H1 (cell line): ENCODE data around the gene BIK. TPM values are rescaled to one million over a fixed set of nuclear protein-coding genes. Genes with fewer than 3 reads are reported as not detected.

Source experiments
- CTCF ChIA-PET: fragments of 300-600 bp; sonication (Branson Sonifier 250); formaldehyde crosslinking; loops from one replicate; lab custom pipeline; 2021; ENCODE audit not compliant: partially characterized antibody; lab: Charles Lee
- POLR2A ChIA-PET: fragments of 300-600 bp; sonication (Branson Sonifier 250); formaldehyde crosslinking; loops from one replicate; lab custom pipeline; 2021; ENCODE audit warnings: inconsistent platforms; ENCODE audit not compliant: partially characterized antibody; lab: Charles Lee
- DNase-seq, 2 experiments: peaks; one replicate each; pipeline versions ENCODE4 v3.0.0 to v3.0.0-alpha.2; 2010 to 2022; ENCODE audit warnings: low spot score in 2 of 2, low read depth in 1 of 2, mixed read lengths in 1 of 2
- FAIRE-seq: peaks from 2 replicates; lab custom pipeline; 2011; peaks lifted over from hg19 to GRCh38; lab: Jason Lieb, UNC
- H2AFZ ChIP-seq: 2 replicates; pipeline ENCODE4 v1.8.1; 2012; ENCODE audit warnings: low read length, inconsistent platforms
- H2AK5ac ChIP-seq: 2 replicates; pipeline ENCODE4 v1.6.1; 2013; ENCODE audit warnings: low read depth, low read length
- H2BK120ac ChIP-seq: replicated peaks from 2 replicates; pipeline ENCODE3; 2013; ENCODE audit warnings: low read depth, low read length, inconsistent platforms
- H2BK12ac ChIP-seq: 2 replicates; pipeline ENCODE4 v1.6.1; 2013; ENCODE audit warnings: low read depth, low read length
- H2BK15ac ChIP-seq: 2 replicates; pipeline ENCODE4 v1.6.1; 2013; ENCODE audit warnings: low read length
- H2BK20ac ChIP-seq: 2 replicates; pipeline ENCODE4 v1.6.1; 2013; ENCODE audit warnings: low read length
- H2BK5ac ChIP-seq: 2 replicates; pipeline ENCODE4 v1.6.1; 2013; ENCODE audit warnings: low read depth, low read length
- H3K14ac ChIP-seq: 2 replicates; pipeline ENCODE4 v1.6.1; 2013; ENCODE audit warnings: inconsistent platforms; ENCODE audit not compliant: insufficient read length
- H3K18ac ChIP-seq: 2 replicates; pipeline ENCODE4 v1.6.1; 2013; ENCODE audit warnings: low read length; ENCODE audit errors: extremely low read depth
- H3K23ac ChIP-seq: 2 replicates; pipeline ENCODE4 v1.6.1; 2013; ENCODE audit warnings: inconsistent platforms; ENCODE audit not compliant: insufficient read length
- H3K23me2 ChIP-seq: 2 replicates; pipeline ENCODE4 v1.6.1; 2013; ENCODE audit warnings: low read depth, low read length
- H3K27ac ChIP-seq: 2 replicates; pipeline ENCODE4 v1.6.1; 2011; ENCODE audit warnings: low read depth, low read length, inconsistent platforms
- H3K27me3 ChIP-seq, 4 experiments: replicated peaks in 1 of 4; 1 replicate in 1 of 4; 2 replicates in 3 of 4; pipeline versions ENCODE4 v1.6.1 to v1.8.1; 2011 to 2013; ENCODE audit warnings: low read length in 3 of 4, mild to moderate bottlenecking in 3 of 4, inconsistent platforms in 2 of 4, mixed read lengths in 2 of 4, moderate library complexity in 1 of 4; ENCODE audit not compliant: control insufficient read depth in 3 of 4, insufficient read depth in 3 of 4; ENCODE audit errors: extremely low read depth in 1 of 4
- H3K36me3 ChIP-seq, 4 experiments: 2 replicates each; pipeline versions ENCODE4 v1.6.1 to v1.8.1; 2011 to 2013; ENCODE audit warnings: mild to moderate bottlenecking in 4 of 4, low read length in 3 of 4, moderate library complexity in 2 of 4, control low read depth in 1 of 4, inconsistent platforms in 1 of 4; ENCODE audit not compliant: insufficient read depth in 4 of 4, control insufficient read depth in 2 of 4
- H3K4ac ChIP-seq: replicated peaks from 2 replicates; pipeline ENCODE3; 2013; ENCODE audit warnings: low read length, low read depth, mixed read lengths, inconsistent platforms; ENCODE audit not compliant: insufficient read length
- H3K4me1 ChIP-seq, 4 experiments: replicated peaks in 1 of 4; 1 replicate in 1 of 4; 2 replicates in 3 of 4; pipeline versions ENCODE4 v1.6.1 to v1.8.1; 2011 to 2013; ENCODE audit warnings: low read length in 3 of 4, inconsistent platforms in 2 of 4, mixed read lengths in 1 of 4; ENCODE audit not compliant: insufficient read depth in 4 of 4, control insufficient read depth in 3 of 4
- H3K4me2 ChIP-seq, 2 experiments: 2 replicates each; pipeline versions ENCODE4 v1.6.1 to v1.8.1; 2011 to 2013; ENCODE audit warnings: low read depth in 2 of 2, low read length in 2 of 2, control low read depth in 1 of 2, inconsistent platforms in 1 of 2, mild to moderate bottlenecking in 1 of 2; ENCODE audit not compliant: insufficient read depth in 1 of 2
- H3K4me3 ChIP-seq, 4 experiments: fragments of 200-600, 300-600 bp in 1 of 4; sonication (generic), shearing (Covaris generic), sonication (Bioruptor Twin) in 1 of 4; 2 replicates each; pipeline versions ENCODE4 v1.5.1 to v1.8.1; 2011 to 2016; ENCODE audit warnings: low read length in 4 of 4, low read depth in 3 of 4, control low read depth in 2 of 4, inconsistent platforms in 2 of 4, mild to moderate bottlenecking in 2 of 4, mixed read lengths in 1 of 4, moderate library complexity in 1 of 4; ENCODE audit not compliant: insufficient read depth in 2 of 4; ENCODE audit errors: extremely low read depth in 1 of 4
- H3K56ac ChIP-seq: replicated peaks from 2 replicates; pipeline ENCODE3; 2013; ENCODE audit warnings: low read depth, mild to moderate bottlenecking, mixed read lengths, low read length, inconsistent platforms; ENCODE audit not compliant: insufficient read length
- H3K79me1 ChIP-seq: 2 replicates; pipeline ENCODE4 v1.6.1; 2013; ENCODE audit warnings: low read depth, low read length, control low read depth
- H3K79me2 ChIP-seq, 2 experiments: 2 replicates each; pipeline versions ENCODE4 v1.6.1 to v1.8.1; 2012 to 2013; ENCODE audit warnings: low read length in 2 of 2, mild to moderate bottlenecking in 2 of 2, inconsistent platforms in 1 of 2; ENCODE audit not compliant: insufficient read depth in 2 of 2, control insufficient read depth in 1 of 2
- H3K9ac ChIP-seq, 4 experiments: replicated peaks in 1 of 4; 1 replicate in 1 of 4; 2 replicates in 3 of 4; pipeline versions ENCODE4 v1.6.1 to v1.8.1; 2011 to 2013; ENCODE audit warnings: low read depth in 3 of 4, low read length in 3 of 4, control low read depth in 2 of 4, mild to moderate bottlenecking in 2 of 4, moderate library complexity in 2 of 4, inconsistent platforms in 1 of 4; ENCODE audit errors: extremely low read depth in 1 of 4
- H3K9me3 ChIP-seq, 2 experiments: 2 replicates each; pipeline versions ENCODE4 v1.6.1 to v1.8.1; 2012 to 2013; ENCODE audit warnings: mild to moderate bottlenecking in 2 of 2, moderate library complexity in 2 of 2, control low read depth in 1 of 2, inconsistent platforms in 1 of 2, low read depth in 1 of 2, low read length in 1 of 2, mixed read lengths in 1 of 2; ENCODE audit not compliant: insufficient read depth in 2 of 2
- H4K20me1 ChIP-seq, 2 experiments: replicated peaks in 1 of 2; 2 replicates each; pipeline versions ENCODE3 to v1.8.1; 2011 to 2013; ENCODE audit warnings: inconsistent platforms in 2 of 2, low read length in 2 of 2, mild to moderate bottlenecking in 1 of 2; ENCODE audit not compliant: insufficient read depth in 2 of 2, control insufficient read depth in 1 of 2
- H4K5ac ChIP-seq: 2 replicates; pipeline ENCODE4 v1.6.1; 2013; ENCODE audit warnings: low read length, low read depth, mixed read lengths, inconsistent platforms; ENCODE audit not compliant: insufficient read length
- H4K8ac ChIP-seq: 2 replicates; pipeline ENCODE4 v1.8.0; 2013; ENCODE audit warnings: mild to moderate bottlenecking, moderate library complexity, low read length, inconsistent platforms; ENCODE audit not compliant: insufficient read depth; ENCODE audit errors: extremely low read depth
- H4K91ac ChIP-seq: replicated peaks from 2 replicates; pipeline ENCODE3; 2013; ENCODE audit warnings: low read length, mixed read lengths, inconsistent platforms; ENCODE audit not compliant: insufficient read length
- KDM4A ChIP-seq: IDR thresholded peaks from one replicate; pipeline ENCODE4 v1.7.1; 2012; ENCODE audit warnings: low read depth, mild to moderate bottlenecking, moderate library complexity, low read length, inconsistent platforms; ENCODE audit not compliant: severe bottlenecking
- RFX5 ChIP-seq: IDR thresholded peaks from 2 replicates; pipeline ENCODE4 v1.6.1; 2011; ENCODE audit warnings: low read depth, low read length, improper control_type of control experiment, borderline replicate concordance
- SIRT6 ChIP-seq: IDR thresholded peaks from one replicate; pipeline ENCODE4 v1.7.1; 2012; ENCODE audit warnings: low read length, inconsistent platforms
- YY1 ChIP-seq: IDR thresholded peaks from 2 replicates; pipeline ENCODE4 v1.6.1; 2011; ENCODE audit warnings: low read depth, mild to moderate bottlenecking, low read length
- WGBS, 2 experiments: shearing (Covaris generic) in 1 of 2; methylation state at CpG; one replicate each; pipeline versions ENCODE4 v1.1.6 to v1.1.7; 2013 to 2015; ENCODE audit warnings: low lambda C conversion rate in 2 of 2, mixed read lengths in 2 of 2, inconsistent platforms in 1 of 2, low coverage in 1 of 2, missing lambda C conversion rate in 1 of 2; ENCODE audit not compliant: insufficient replicate concordance in 2 of 2, insufficient coverage in 1 of 2, insufficient read length in 1 of 2; ENCODE audit errors: extremely low coverage in 1 of 2, missing lambda C conversion rate in 1 of 2; 5-methylcytosine and 5-hydroxymethylcytosine counted together
- polyA plus RNA-seq, 7 experiments: library from polyadenylated mRNA; depleted of rRNA in 3 of 7; stranded (reverse) in 5 of 7; unstranded in 2 of 7; fragments of >200 nt in 5 of 7; fragments of 200-250 nt in 2 of 7; gene quantifications; 1 replicate in 5 of 7; 2 replicates in 1 of 7; 4 replicates in 1 of 7; pipeline versions ENCODE4 v1.2.1 to v1.2.3, GENCODE V29; 2011 to 2013; ENCODE audit warnings: missing spikeins in 2 of 7, mixed read lengths in 2 of 7
- total RNA-seq: library from RNA; stranded (reverse); fragmentation: NEBNext Ultra II Directional; extraction: Animal tissue kit (Norgen Biotek cat#: 25700); gene quantifications from 2 replicates; pipeline ENCODE4 v1.2.1, GENCODE V29; 2021

BIK gene
- total and polyA plus RNA-seq, 2 of the 8 experiments (the other 6 are each of a cell fraction or from before 2014, with no cell fraction given) = 3.3 to 5.5 TPM

- Histone ChIP-seq H4K5ac (no peak overlapping the region), H3K79me2 (no peaks in the 10 kb centered on the region), H3K18ac (no peak overlapping the region), H3K27me3 (no peaks in the 10 kb centered on the region), H3K79me1 (no peaks in the 10 kb centered on the region), H3K23me2 (no peaks in the 10 kb centered on the region), H2BK15ac (no peak overlapping the region), H3K4me2 (no peak overlapping the region), H4K20me1 (no peaks in the 10 kb centered on the region), H2AFZ (no peak overlapping the region), H2BK5ac (no peak overlapping the region), H2BK12ac (no peak overlapping the region), H3K36me3 (no peaks in the 10 kb centered on the region), H3K27ac (no peak overlapping the region), H2BK20ac (no peak overlapping the region), H3K56ac (no peak overlapping the region), H3K4ac (no peak overlapping the region), H3K9me3 (no peaks in the 10 kb centered on the region), H2BK120ac (no peak overlapping the region), H3K14ac (no peak overlapping the region), H2AK5ac (no peak overlapping the region), H3K23ac (no peak overlapping the region), H4K91ac (no peak overlapping the region), H4K8ac (no peak overlapping the region), H3K9ac (no peak overlapping the region), H3K4me3 (no peak overlapping the region), H3K4me1 (no peaks in the 10 kb centered on the region)
- POLR2A ChIA-PET = interaction anchor here (0.8 to 1.2 kb wide), 2 partner anchors 8 to 14 kb away, joined by 3 read pairs; no protein-coding TSS in a partner anchor
- no peak for FAIRE-seq
- DNase-seq = no peak
- 96% methylated on average over 14 of the region's 14 CpGs; no CpG with 5 or more reads in 1 of the 2 experiments for WGBS, 2 experiments
- CTCF ChIA-PET = interaction anchor here (0.6 kb wide), 2 partner anchors 18 to 260 kb away, joined by 3 read pairs; no protein-coding TSS in a partner anchor
- TF ChIP-seq RFX5 = no peak
- no peak for TF ChIP-seq KDM4A
- no peak for TF ChIP-seq SIRT6
- TF ChIP-seq YY1 = no peak
Measured at GRCh38 chr22:43079742-43080141, 30.8 kb upstream of the BIK start.
